ENCODE results near the gene C7orf33. TPM values are rescaled to one million over a fixed set of nuclear protein-coding genes. Genes with fewer than 3 reads are reported as not detected.
"Not testable (repeated sequence)": the region's sequence is repeated elsewhere in the genome, so short reads cannot be mapped to it uniquely, and the experiment has no call there.

Gene C7orf33
- total RNA-seq, 4 donors from 2014 or later = not detected

- intact Hi-C loops (cut with DNase I; ENCODE audit: low total_unique reads) = no loop called here
- no peak for TF ChIP-seq CTCF (IDR thresholded peaks at IDR 0.05)
- no peak for TF ChIP-seq POLR2A (IDR thresholded peaks at IDR 0.05)
- no peak overlapping the region for H3K4me3 ChIP-seq
- H3K4me1 ChIP-seq = no peaks in the 10 kb centered on the region
- H3K9me3 ChIP-seq = no peaks in the 10 kb centered on the region
- H3K27ac ChIP-seq = no peak overlapping the region
- no peak for DNase-seq
- H3K36me3 ChIP-seq = no peaks in the 10 kb centered on the region
- H3K27me3 ChIP-seq = no peaks in the 10 kb centered on the region
These were observed 19.2 kb upstream of the C7orf33 start for GRCh38 chr7:148571381-148571780.

DNA sequence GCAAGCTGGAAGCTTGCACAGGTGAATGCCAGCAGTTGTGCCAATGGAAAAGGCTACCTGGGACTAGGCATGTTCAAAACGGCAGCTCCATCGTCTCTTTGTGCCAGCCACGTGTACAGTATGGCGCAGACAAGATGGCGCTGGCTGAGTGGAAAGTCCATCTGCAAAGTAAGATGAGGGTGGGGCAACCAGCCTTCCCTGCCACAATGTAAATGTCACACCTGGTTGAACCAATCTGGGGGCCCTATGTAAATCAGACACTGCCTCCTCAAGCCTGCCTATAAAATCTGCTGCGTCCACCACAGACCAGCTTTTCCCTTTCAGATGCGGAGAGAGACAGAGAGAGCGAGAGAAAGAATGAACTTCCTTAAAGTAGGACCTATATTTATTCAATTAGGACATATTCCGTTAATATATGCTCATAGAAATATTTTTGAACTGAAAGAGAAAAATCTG, 18.5 kb upstream of the C7orf33 start:
- no peak for TF ChIP-seq CTCF (IDR thresholded peaks at IDR 0.05)
- no peak for TF ChIP-seq POLR2A (IDR thresholded peaks at IDR 0.05)
- Histone ChIP-seq H3K27me3 (no peaks in the 10 kb centered on the region), H3K4me3 (no peak overlapping the region), H3K27ac (no peak overlapping the region), H3K36me3 (no peaks in the 10 kb centered on the region), H3K9me3 (no peaks in the 10 kb centered on the region), H3K4me1 (no peaks in the 10 kb centered on the region)
- no peak for DNase-seq
- intact Hi-C loops (cut with DNase I; ENCODE audit: low total_unique reads) = no loop called here

DNA sequence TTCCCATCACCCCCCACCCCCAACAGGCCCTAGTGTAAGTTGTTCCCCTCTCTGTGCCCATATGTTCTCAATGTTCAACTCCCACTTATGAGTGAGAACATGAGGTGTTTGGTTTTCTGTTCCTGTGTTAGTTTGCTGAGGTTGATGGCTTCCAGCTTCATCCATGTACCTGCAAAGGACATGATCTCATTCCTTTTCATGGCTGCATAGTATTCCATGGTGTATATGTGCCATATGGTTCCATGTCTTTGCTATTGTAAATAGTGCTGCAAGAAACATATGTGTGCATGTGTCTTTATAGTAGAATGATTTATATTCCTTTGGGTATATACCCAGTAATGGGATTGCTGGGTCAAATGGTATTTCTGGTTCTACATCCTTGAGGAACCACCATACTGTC, 17.0 kb upstream of the C7orf33 start:
- H3K36me3 ChIP-seq; H3K4me1 ChIP-seq; DNase-seq; H3K27ac ChIP-seq; H3K27me3 ChIP-seq; H3K9me3 ChIP-seq; intact Hi-C loops (cut with DNase I; ENCODE audit: low total_unique reads); H3K4me3 ChIP-seq: not testable (repeated sequence)

DNA sequence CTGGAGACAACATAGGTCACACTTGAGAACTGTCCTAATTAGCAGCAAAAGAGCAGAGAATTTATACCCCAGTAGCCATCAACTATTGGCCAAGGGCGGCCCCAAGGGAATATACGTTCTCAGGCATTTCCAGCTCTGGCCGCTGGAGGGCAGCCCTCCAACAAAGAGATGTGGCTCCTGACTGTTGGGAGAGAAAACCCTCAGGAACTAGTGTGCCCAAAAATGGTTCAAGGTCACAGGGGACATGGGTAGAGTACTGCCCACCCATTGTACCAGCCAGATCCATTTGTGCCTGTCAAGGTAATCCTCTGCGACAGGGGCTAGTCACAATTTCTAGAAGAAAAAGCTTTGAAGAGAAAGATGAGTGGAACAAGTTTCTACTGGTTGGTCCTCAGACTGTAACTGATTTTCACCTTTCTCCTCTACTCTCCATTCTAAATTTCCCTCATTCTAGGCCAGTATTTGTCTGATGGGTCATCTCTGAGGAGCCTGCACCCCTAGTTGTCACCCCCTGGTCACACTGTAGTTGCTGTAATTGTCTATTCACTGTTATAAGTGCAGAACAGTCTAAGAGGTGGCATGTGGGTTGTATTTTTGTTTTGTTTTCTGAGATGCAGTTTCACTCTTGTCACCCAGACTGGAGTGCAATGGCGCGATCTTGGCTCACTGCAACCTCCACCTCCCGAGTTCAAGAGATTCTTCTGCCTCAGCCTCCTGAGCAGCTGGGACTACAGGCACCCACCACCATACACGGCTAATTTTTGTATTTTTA, 14.7 kb upstream of the C7orf33 start:
- Histone ChIP-seq H3K4me1 (no peaks in the 10 kb centered on the region), H3K4me3 (no peak overlapping the region), H3K27ac (no peak overlapping the region), H3K9me3 (no peaks in the 10 kb centered on the region), H3K27me3 (no peaks in the 10 kb centered on the region), H3K36me3 (no peaks in the 10 kb centered on the region)
- peak; percentile 26 to 36 for DNase-seq
- intact Hi-C loops (cut with DNase I; ENCODE audit: low total_unique reads) = no loop called here
- TF ChIP-seq POLR2A (IDR thresholded peaks at IDR 0.05) = no peak
- peak; percentile 42 to 46 (median 44) for TF ChIP-seq CTCF (IDR thresholded peaks at IDR 0.05)

- TF ChIP-seq POLR2A (IDR thresholded peaks at IDR 0.05) = no peak
- TF ChIP-seq CTCF (IDR thresholded peaks at IDR 0.05) = no peak
- DNase-seq = no peak
- intact Hi-C loops (cut with DNase I; ENCODE audit: low total_unique reads) = no loop called here
- Histone ChIP-seq H3K27me3 (no peaks in the 10 kb centered on the region), H3K9me3 (no peaks in the 10 kb centered on the region), H3K27ac (no peak overlapping the region), H3K4me3 (no peak overlapping the region), H3K4me1 (no peaks in the 10 kb centered on the region), H3K36me3 (no peaks in the 10 kb centered on the region)
These were observed 11.2 kb upstream of the C7orf33 start for GRCh38 chr7:148579366-148579765.
